Hepatocyte (in vitro differentiated cells): ENCODE data around the gene ATP1A1. TPM values are rescaled to one million over a fixed set of nuclear protein-coding genes. Genes with fewer than 3 reads are reported as not detected.

Experiments used
- DNase-seq: peaks from one replicate; pipeline ENCODE4 v3.0.0-alpha.2; 2016; ENCODE audit warnings: low spot score
- H2AFZ ChIP-seq: fragments of 200-600 bp; sonication (generic); 2 replicates; pipeline ENCODE4 v1.6.0; 2016; ENCODE audit warnings: antibody characterized with exemption, mild to moderate bottlenecking
- H3K27ac ChIP-seq: fragments of 200-600 bp; sonication (generic); 2 replicates; pipeline ENCODE4 v1.5.1; 2016; ENCODE audit warnings: mild to moderate bottlenecking
- H3K27me3 ChIP-seq: fragments of 200-600 bp; sonication (generic); 2 replicates; pipeline ENCODE4 v1.6.1; 2016
- H3K36me3 ChIP-seq: fragments of 200-600 bp; sonication (generic); replicated peaks from 2 replicates; pipeline ENCODE4 v1.5.1; 2016; ENCODE audit warnings: low read depth; ENCODE audit not compliant: insufficient read depth
- H3K4me1 ChIP-seq: fragments of 200-600 bp; sonication (generic); 2 replicates; pipeline ENCODE4 v1.5.1; 2016; ENCODE audit warnings: mild to moderate bottlenecking, moderate library complexity; ENCODE audit not compliant: insufficient read depth
- H3K4me2 ChIP-seq: fragments of 200-600 bp; sonication (generic); 2 replicates; pipeline ENCODE4 v1.6.0; 2016
- H3K4me3 ChIP-seq: fragments of 200-600 bp; sonication (generic); 2 replicates; pipeline ENCODE4 v1.5.1; 2016; ENCODE audit warnings: mild to moderate bottlenecking
- H3K79me2 ChIP-seq: fragments of 200-600 bp; sonication (generic); 2 replicates; pipeline ENCODE4 v1.6.0; 2017; ENCODE audit warnings: mild to moderate bottlenecking
- H3K9me2 ChIP-seq: fragments of 200-600 bp; sonication (generic); replicated peaks from 2 replicates; pipeline ENCODE4 v1.6.0; 2017; ENCODE audit warnings: mild to moderate bottlenecking; ENCODE audit not compliant: insufficient read depth
- H3K9me3 ChIP-seq: fragments of 200-600 bp; sonication (generic); 2 replicates; pipeline ENCODE4 v1.5.1; 2016; ENCODE audit warnings: low read depth, mild to moderate bottlenecking
- H4K20me1 ChIP-seq: fragments of 200-600 bp; sonication (generic); 2 replicates; pipeline ENCODE4 v1.6.0; 2016; ENCODE audit warnings: mild to moderate bottlenecking; ENCODE audit not compliant: insufficient read depth, poor library complexity, severe bottlenecking
- EZH2 ChIP-seq: fragments of 200-600 bp; sonication (generic); IDR thresholded peaks from 2 replicates; pipeline ENCODE4 v1.6.1; 2016; ENCODE audit warnings: antibody characterized with exemption, mild to moderate bottlenecking, borderline replicate concordance
- EZH2phosphoT487 ChIP-seq: fragments of 200-600 bp; sonication (generic); IDR thresholded peaks from one replicate; pipeline ENCODE4 v1.6.1; 2018; ENCODE audit warnings: antibody characterized with exemption, mild to moderate bottlenecking, low read depth, moderate library complexity; ENCODE audit not compliant: unreplicated experiment, severe bottlenecking
- WGBS: methylation state at CpG from one replicate; pipeline ENCODE4 v1.1.6; 2016; ENCODE audit warnings: low lambda C conversion rate; ENCODE audit errors: missing lambda C conversion rate; 5-methylcytosine and 5-hydroxymethylcytosine counted together
- polyA plus RNA-seq: library from polyadenylated mRNA; unstranded; fragments of >200 nt; fragmentation: Nextera tagmentation; extraction: Ambion mirVana; gene quantifications from 2 replicates; pipeline ENCODE4 v1.2.1, GENCODE V29; 2016
- total RNA-seq: library from RNA; depleted of rRNA; stranded (reverse); fragments of >200 nt; gene quantifications from 2 replicates; pipeline ENCODE4 v1.2.3, GENCODE V29; 2014
- TF ChIP-seq, protein P1 (sequence below): fragments of 200-600 bp; sonication (generic); IDR thresholded peaks from 2 replicates; pipeline ENCODE4 v1.5.1; 2016; ENCODE audit warnings: antibody characterized with exemption, mild to moderate bottlenecking; ENCODE audit not compliant: poor library complexity

Gene ATP1A1
- total and polyA plus RNA-seq, 2 experiments from 2014 or later: 412 to 559 TPM

DNA sequence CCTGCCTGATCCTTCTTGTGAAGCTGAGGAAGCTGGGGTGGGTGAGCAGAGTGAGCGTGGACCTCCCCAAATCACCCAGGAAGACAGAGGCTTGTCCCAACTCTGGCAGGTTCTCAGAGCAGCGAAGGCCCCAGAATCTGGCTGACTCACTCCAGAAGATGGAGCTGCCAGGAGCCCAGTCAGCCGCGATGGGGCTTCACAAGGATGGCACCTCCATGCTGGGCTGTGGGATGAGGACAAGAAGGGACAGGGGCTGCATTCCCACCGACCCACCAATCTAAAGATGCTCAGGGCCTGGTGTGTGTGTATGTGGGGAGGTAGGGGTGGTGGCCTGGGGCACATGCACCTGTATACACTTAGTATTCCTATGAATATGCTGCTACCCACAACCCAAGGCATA lies 52.9 kb downstream of the ATP1A1 start:
- 83% methylated on average over 5 of the region's 5 CpGs for WGBS
- H3K27ac ChIP-seq: no peak overlapping the region
- no peaks in the 10 kb centered on the region for H3K36me3 ChIP-seq
- no peaks in the 10 kb centered on the region for H3K79me2 ChIP-seq
- H4K20me1 ChIP-seq: no peaks in the 10 kb centered on the region
- no peak overlapping the region for H3K4me3 ChIP-seq
- no peak overlapping the region for H3K4me2 ChIP-seq
- no peaks in the 10 kb centered on the region for H3K4me1 ChIP-seq
- DNase-seq: no peak
- TF ChIP-seq EZH2phosphoT487 (no peak), EZH2 (no peak)
- TF ChIP-seq, protein P1, sequence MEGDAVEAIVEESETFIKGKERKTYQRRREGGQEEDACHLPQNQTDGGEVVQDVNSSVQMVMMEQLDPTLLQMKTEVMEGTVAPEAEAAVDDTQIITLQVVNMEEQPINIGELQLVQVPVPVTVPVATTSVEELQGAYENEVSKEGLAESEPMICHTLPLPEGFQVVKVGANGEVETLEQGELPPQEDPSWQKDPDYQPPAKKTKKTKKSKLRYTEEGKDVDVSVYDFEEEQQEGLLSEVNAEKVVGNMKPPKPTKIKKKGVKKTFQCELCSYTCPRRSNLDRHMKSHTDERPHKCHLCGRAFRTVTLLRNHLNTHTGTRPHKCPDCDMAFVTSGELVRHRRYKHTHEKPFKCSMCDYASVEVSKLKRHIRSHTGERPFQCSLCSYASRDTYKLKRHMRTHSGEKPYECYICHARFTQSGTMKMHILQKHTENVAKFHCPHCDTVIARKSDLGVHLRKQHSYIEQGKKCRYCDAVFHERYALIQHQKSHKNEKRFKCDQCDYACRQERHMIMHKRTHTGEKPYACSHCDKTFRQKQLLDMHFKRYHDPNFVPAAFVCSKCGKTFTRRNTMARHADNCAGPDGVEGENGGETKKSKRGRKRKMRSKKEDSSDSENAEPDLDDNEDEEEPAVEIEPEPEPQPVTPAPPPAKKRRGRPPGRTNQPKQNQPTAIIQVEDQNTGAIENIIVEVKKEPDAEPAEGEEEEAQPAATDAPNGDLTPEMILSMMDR: no peak
- H3K9me2 ChIP-seq: no peaks in the 10 kb centered on the region
- no peaks in the 10 kb centered on the region for H3K9me3 ChIP-seq
- no peaks in the 10 kb centered on the region for H3K27me3 ChIP-seq
- H2AFZ ChIP-seq: no peak overlapping the region

DNA sequence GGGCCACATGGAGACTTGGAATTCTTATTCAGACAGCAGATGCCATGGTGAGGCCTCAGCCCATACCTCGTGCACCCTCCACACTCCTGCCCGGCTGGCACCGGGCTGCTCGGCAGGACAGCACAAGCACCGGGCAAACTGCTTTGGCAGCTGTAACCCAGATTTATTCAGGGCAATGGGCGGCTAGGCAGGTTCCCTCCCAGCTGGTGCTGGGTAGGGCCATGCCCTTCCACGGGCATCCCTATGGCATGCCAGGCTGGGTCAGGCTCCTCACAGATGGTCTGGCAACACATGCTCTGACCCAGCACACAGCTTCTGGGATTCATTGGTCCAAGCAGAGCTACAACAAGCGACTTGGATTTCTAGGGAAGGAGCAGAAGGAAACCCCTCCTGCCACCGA lies 53.4 kb downstream of the ATP1A1 start:
- H3K9me2 ChIP-seq: no peaks in the 10 kb centered on the region
- H4K20me1 ChIP-seq: no peaks in the 10 kb centered on the region
- H3K27me3 ChIP-seq: no peaks in the 10 kb centered on the region
- H3K9me3 ChIP-seq: no peaks in the 10 kb centered on the region
- no peaks in the 10 kb centered on the region for H3K36me3 ChIP-seq
- no peak overlapping the region for H3K27ac ChIP-seq
- TF ChIP-seq EZH2phosphoT487: no peak
- H3K79me2 ChIP-seq: no peaks in the 10 kb centered on the region
- WGBS: 97% methylated on average over 7 of the region's 9 CpGs
- H3K4me2 ChIP-seq: no peak overlapping the region
- H2AFZ ChIP-seq: no peak overlapping the region
- H3K4me3 ChIP-seq: no peak overlapping the region
- H3K4me1 ChIP-seq: no peaks in the 10 kb centered on the region
- DNase-seq: no peak

DNA sequence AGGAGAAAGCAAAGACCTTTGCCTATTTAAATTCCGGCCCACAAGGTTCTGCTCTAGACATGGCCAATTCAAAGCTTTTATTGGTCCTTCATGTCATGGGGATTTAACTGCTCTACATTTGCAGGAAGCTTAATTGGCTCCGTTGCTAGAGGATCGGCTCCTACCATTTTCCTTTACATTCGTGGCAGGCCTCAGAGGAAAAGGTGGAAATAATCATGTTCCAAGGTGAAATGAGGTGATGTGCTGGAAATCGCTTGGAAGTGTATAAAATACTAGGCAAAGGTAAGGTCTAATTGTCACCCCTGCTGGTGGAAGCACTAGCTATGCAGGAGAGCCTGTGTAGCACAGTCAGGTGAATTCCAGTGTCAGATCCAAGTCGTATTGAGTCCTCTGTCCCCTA lies 55.5 kb downstream of the ATP1A1 start:
- H3K27ac ChIP-seq: no peak overlapping the region
- no peaks in the 10 kb centered on the region for H3K9me2 ChIP-seq
- TF ChIP-seq EZH2: no peak
- TF ChIP-seq EZH2phosphoT487: no peak
- TF ChIP-seq, protein P1: no peak
- H3K4me3 ChIP-seq: no peak overlapping the region
- DNase-seq: no peak
- no peaks in the 10 kb centered on the region for H3K36me3 ChIP-seq
- no peaks in the 10 kb centered on the region for H4K20me1 ChIP-seq
- H3K9me3 ChIP-seq: no peaks in the 10 kb centered on the region
- no peak overlapping the region for H3K4me2 ChIP-seq
- H3K27me3 ChIP-seq: no peaks in the 10 kb centered on the region
- WGBS: 85% methylated on average over 6 of the region's 6 CpGs
- H3K79me2 ChIP-seq: no peaks in the 10 kb centered on the region
- peaks cover 11% of the 10 kb centered on the region for H3K4me1 ChIP-seq
- no peak overlapping the region for H2AFZ ChIP-seq

DNA sequence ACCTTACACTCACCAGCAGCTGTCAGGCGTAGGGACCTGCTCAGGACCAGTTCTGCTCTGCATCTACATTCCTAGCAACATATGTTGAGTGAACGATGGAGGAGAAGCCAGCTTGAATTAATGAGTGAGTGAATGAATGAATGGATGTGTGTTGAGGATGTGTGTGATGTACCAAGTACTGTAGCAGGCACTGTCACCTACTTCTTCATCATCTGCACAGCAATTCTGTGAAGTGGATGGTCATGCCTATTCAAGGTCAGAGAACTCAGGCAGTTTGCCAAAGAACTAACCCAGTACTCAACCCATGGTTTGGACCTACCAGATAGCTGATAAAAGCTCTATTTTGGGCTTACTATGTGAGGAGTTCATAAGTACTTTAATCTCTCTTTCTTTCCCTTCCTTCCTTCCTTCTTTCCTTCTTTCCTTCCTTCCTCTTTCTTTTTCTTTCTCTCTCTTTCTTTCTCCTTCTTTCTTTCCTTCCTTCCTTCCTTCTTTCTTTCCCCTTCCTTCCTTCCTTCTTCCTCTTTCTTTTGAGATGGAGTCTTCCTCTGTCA lies 56.9 kb downstream of the ATP1A1 start:
- no peaks in the 10 kb centered on the region for H3K36me3 ChIP-seq
- peaks cover 11% of the 10 kb centered on the region for H3K4me1 ChIP-seq
- no peaks in the 10 kb centered on the region for H3K27me3 ChIP-seq
- no peak overlapping the region for H2AFZ ChIP-seq
- H3K4me3 ChIP-seq: no peak overlapping the region
- no peak overlapping the region for H3K27ac ChIP-seq
- no peaks in the 10 kb centered on the region for H3K79me2 ChIP-seq
- no peaks in the 10 kb centered on the region for H3K9me2 ChIP-seq
- H4K20me1 ChIP-seq: no peaks in the 10 kb centered on the region
- TF ChIP-seq EZH2phosphoT487 (no peak), EZH2 (no peak)
- TF ChIP-seq, protein P1: no peak
- 77% methylated on average over 2 of the region's 2 CpGs for WGBS
- no peak for DNase-seq
- H3K9me3 ChIP-seq: no peaks in the 10 kb centered on the region
- H3K4me2 ChIP-seq: no peak overlapping the region
